CD4-positive, alpha-beta T cell treated with Interferon alpha-2 for 1 hour (primary cell): ENCODE results near the gene UBE2F.
"Not testable (repeated sequence)": the region's sequence is repeated elsewhere in the genome, so short reads cannot be mapped to it uniquely, and the experiment has no call there.

Experiments used
- DNase-seq, 2 donors: peaks; one replicate each; pipeline ENCODE4 v3.0.0-alpha.2; 2020 to 2022

The UBE2F gene

DNA sequence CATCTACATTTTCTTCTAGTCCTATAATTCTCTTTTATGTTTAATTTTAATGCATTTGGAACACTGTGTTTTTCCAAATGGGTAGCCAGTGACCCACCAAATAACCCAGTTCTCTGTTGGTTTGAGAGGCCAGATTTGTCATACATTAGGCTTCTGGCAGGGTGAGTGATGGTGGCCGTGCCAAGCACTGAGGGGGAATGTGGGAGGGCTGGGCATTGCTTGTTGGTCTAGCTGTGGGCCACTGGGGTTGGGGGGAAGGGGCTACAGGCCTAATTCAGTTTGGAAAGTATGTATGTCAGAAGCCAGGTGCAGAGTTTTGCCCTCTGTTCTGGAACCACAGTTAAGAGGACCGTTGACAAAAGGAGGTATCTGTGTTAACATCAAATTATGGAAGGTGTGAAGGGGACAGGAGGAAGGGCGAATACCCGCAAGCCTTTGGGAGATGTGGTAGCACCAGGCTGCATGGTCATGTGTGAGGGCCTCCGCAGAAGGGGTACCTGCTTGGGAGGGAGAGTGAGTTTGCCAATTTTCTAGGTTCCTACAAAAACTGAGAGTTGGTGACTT is 55.9 kb downstream of the UBE2F start:
- no peak for DNase-seq

DNA sequence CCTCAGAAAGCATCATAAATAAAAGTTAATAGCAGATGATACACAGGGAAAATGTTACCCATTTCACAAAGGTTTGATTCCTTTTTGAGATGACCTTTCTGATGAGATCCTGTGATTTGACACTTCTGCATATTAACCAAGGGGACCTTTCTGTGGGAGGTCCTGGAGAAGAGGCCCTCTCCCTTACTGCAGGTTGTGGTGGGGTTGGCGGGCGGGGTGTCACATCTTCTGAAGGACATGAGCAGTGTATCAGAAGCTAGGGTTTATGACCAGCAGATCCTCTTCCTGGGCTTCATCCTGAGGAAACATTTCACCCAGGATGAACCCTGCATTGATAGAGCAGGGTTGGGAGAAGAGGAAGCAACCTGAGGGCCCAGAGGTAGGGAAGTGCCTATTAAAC is 56.8 kb downstream of the UBE2F start:
- DNase-seq = no peak

DNA sequence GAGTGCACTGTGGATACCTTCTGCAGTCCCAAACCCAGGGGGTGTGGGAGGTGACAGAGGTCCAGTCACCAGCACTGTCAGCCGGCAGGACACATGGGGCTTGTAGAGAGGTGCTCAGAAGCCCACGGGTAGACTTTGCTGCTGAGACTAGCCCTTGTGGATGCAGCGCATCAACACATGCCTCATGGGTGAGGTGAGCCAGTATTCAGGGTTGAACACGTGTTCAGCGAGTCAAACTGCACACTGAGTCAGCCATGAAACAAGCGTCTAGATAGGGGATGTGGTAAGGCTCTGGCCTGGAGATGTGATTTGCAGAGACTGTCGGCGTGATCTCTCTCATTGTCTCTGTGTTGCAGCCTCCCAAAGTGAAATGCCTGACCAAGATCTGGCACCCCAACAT is 58.2 kb downstream of the UBE2F start:
- DNase-seq = no peak

- no peak for DNase-seq
These were observed 59.0 kb downstream of the UBE2F start for GRCh38 chr2:238025741-238026360.

DNA sequence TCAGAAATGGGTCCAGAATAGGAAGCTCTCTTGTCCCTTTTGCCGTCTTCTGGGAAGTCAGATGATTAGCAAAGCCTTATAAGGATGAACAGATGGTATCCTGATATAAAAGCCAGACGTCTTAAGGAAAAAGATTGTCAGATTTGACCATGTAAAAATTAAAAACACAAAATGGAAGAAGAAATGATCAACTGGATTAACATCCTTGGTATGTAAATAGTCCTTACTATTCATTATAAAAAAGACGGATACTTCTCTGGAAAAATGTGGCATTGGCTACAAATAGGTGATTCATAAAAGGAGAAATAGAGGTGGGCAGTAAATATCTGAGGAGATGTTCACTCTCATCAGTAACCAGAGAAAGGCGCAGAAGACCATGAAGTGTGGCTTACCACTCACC is 60.2 kb downstream of the UBE2F start:
- DNase-seq = no peak

GRCh38 chr2:238027591-238028415 is 61.0 kb downstream of the UBE2F start:
- no peak for DNase-seq

DNA sequence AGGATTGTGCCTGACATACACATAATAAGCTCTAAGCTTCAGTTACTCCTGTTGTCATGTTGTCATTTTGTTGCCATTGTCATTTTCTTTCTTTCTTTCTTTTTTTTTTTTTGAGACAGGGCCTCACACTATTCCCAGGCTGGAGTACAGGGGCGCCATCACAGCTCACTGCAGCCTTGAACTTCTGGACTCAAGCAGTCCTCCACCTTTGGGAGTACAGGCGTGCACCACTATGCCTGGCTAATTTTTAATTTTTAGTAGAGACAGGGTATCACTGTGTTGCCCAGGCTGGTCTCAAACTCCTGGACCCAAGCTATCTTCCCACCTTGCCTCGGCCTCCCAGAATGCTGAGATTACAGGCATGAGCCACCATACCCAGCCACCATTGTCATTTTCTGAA is 63.0 kb downstream of the UBE2F start:
- DNase-seq = no peak

GRCh38 chr2:238030422-238031155 is 63.8 kb downstream of the UBE2F start:
- no peak for DNase-seq

DNA sequence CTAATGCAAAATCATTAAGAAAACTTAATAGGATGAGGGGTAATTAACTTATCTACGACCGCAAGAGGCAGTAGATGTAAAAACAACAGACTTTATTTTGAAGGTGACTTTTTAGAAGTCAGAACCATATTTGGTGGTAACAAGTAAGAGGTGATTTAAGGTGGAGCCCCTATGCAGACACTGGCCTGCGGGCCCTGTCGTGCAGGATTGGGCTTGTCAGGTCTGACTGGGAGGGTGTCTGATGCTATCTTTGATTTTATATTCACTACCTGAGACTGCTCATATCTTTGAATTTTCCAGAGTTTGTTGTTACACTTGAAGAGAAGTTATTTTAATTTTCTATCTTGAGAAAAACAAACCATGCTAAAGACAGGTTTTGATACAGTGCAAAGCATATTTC is 64.9 kb downstream of the UBE2F start:
- DNase-seq = no peak

GRCh38 chr2:238032755-238033337 is 66.0 kb downstream of the UBE2F start:
- DNase-seq = no peak

GRCh38 chr2:238033991-238034390 is 67.2 kb downstream of the UBE2F start:
- not testable (repeated sequence) for DNase-seq

DNA sequence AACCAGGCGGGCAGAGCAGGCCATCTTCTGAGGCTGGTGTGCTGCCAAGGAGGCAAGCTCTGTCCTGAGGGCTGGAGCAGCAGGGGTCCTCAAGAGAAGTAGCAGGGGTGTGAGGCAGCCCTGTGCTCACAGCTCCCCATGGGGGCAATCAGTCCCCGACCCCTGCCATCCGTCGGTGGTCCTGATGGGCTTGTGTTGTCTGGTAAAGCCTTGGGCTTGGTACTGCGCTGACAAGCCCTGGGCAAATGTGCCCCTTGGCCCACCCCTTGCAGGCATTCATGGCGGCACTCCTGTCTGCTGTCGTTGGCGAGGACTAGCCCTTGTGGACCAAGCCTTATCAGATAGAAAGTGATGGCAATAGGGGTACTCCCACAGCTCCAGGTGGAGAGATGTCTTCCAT is 71.4 kb downstream of the UBE2F start:
- no peak for DNase-seq

- no peak for DNase-seq
These were observed 72.3 kb downstream of the UBE2F start for GRCh38 chr2:238039151-238039550.

DNA sequence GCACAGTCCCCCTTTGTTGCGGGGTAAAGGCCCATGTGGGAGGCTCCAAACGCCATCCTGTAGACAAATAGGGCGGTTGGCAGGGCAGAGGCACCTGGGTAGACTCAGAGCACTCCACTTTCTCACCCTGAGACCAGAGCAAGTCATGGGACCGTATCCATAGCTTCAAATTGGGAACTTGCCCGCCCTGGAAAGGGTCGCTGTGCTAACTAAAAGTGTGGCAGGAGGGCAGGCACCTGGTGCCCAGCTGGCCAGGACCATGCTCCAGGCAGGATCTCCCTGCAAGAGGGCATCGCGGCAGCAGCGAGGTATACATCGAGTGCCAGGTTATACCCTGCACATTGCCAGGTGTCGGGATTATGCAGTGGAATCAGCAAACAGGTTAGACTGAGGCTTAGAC is 73.2 kb downstream of the UBE2F start:
- no peak for DNase-seq

GRCh38 chr2:238040918-238041317 is 74.1 kb downstream of the UBE2F start:
- DNase-seq = no peak

DNA sequence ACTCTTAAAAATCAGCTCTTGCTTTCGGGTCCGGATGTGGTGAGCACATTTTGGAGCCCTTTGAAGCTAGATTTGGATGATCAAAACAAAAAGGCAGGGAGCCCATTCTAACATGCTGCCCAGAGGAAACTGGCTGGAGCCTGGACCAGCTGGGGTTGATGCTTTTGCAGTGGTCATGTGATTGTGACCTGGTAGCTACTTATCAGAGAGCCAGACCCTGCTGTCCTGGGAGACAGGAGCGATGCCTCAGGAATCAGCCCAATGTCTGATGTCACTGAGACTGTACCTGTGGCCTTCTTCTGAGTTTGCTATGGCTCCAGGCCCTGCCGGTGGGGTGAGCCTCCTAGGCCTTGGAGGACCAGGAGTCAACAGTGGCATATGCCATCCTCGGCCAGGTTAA is 75.3 kb downstream of the UBE2F start:
- DNase-seq = no peak

- DNase-seq = no peak
These were observed 76.2 kb downstream of the UBE2F start for GRCh38 chr2:238042849-238043584.

- no peak for DNase-seq
These were observed 77.0 kb downstream of the UBE2F start for GRCh38 chr2:238043851-238044250.

GRCh38 chr2:238045575-238045974 is 78.8 kb downstream of the UBE2F start:
- no peak for DNase-seq

- no peak for DNase-seq
These were observed 80.0 kb downstream of the UBE2F start for GRCh38 chr2:238046725-238047270.

GRCh38 chr2:238053191-238053776 is 86.5 kb downstream of the UBE2F start:
- DNase-seq = no peak

DNA sequence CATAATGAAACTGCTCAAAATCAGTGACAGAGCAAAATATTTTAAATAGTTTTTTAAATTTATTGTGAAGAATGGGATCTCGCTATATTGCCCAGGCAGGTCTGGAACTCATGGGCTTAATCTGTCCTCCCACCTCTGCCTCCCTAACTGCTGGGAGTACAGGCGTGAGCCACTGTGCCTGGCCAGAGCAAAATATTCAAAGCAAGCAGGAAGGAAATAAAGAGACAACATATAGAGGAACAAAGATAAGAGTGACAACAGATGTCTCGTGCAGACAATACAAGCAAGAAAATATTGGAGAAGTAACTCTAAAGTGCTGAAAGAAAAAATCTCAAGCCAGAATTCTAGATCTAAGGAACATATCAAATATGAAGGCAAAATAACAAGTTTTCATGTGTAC is 89.0 kb downstream of the UBE2F start:
- no peak for DNase-seq
